H1 (cell line): ENCODE data around the gene C11orf54. TPM values are rescaled to one million over a fixed set of nuclear protein-coding genes. Genes with fewer than 3 reads are reported as not detected.

Experiments used
- CTCF ChIA-PET: fragments of 300-600 bp; sonication (Branson Sonifier 250); formaldehyde crosslinking; loops from one replicate; lab custom pipeline; 2021; ENCODE audit not compliant: partially characterized antibody; lab: Charles Lee
- POLR2A ChIA-PET: fragments of 300-600 bp; sonication (Branson Sonifier 250); formaldehyde crosslinking; loops from one replicate; lab custom pipeline; 2021; ENCODE audit warnings: inconsistent platforms; ENCODE audit not compliant: partially characterized antibody; lab: Charles Lee
- DNase-seq, 2 experiments: peaks; one replicate each; pipeline versions ENCODE4 v3.0.0 to v3.0.0-alpha.2; 2010 to 2022; ENCODE audit warnings: low spot score in 2 of 2, low read depth in 1 of 2, mixed read lengths in 1 of 2
- FAIRE-seq: peaks from 2 replicates; lab custom pipeline; 2011; peaks lifted over from hg19 to GRCh38; lab: Jason Lieb, UNC
- H2AFZ ChIP-seq: 2 replicates; pipeline ENCODE4 v1.8.1; 2012; ENCODE audit warnings: low read length, inconsistent platforms
- H2AK5ac ChIP-seq: 2 replicates; pipeline ENCODE4 v1.6.1; 2013; ENCODE audit warnings: low read depth, low read length
- H2BK120ac ChIP-seq: replicated peaks from 2 replicates; pipeline ENCODE3; 2013; ENCODE audit warnings: low read depth, low read length, inconsistent platforms
- H2BK12ac ChIP-seq: 2 replicates; pipeline ENCODE4 v1.6.1; 2013; ENCODE audit warnings: low read depth, low read length
- H2BK15ac ChIP-seq: 2 replicates; pipeline ENCODE4 v1.6.1; 2013; ENCODE audit warnings: low read length
- H2BK20ac ChIP-seq: 2 replicates; pipeline ENCODE4 v1.6.1; 2013; ENCODE audit warnings: low read length
- H2BK5ac ChIP-seq: 2 replicates; pipeline ENCODE4 v1.6.1; 2013; ENCODE audit warnings: low read depth, low read length
- H3K14ac ChIP-seq: 2 replicates; pipeline ENCODE4 v1.6.1; 2013; ENCODE audit warnings: inconsistent platforms; ENCODE audit not compliant: insufficient read length
- H3K18ac ChIP-seq: 2 replicates; pipeline ENCODE4 v1.6.1; 2013; ENCODE audit warnings: low read length; ENCODE audit errors: extremely low read depth
- H3K23ac ChIP-seq: 2 replicates; pipeline ENCODE4 v1.6.1; 2013; ENCODE audit warnings: inconsistent platforms; ENCODE audit not compliant: insufficient read length
- H3K23me2 ChIP-seq: 2 replicates; pipeline ENCODE4 v1.6.1; 2013; ENCODE audit warnings: low read depth, low read length
- H3K27ac ChIP-seq: 2 replicates; pipeline ENCODE4 v1.6.1; 2011; ENCODE audit warnings: low read depth, low read length, inconsistent platforms
- H3K27me3 ChIP-seq, 4 experiments: replicated peaks in 1 of 4; 1 replicate in 1 of 4; 2 replicates in 3 of 4; pipeline versions ENCODE4 v1.6.1 to v1.8.1; 2011 to 2013; ENCODE audit warnings: low read length in 3 of 4, mild to moderate bottlenecking in 3 of 4, inconsistent platforms in 2 of 4, mixed read lengths in 2 of 4, moderate library complexity in 1 of 4; ENCODE audit not compliant: control insufficient read depth in 3 of 4, insufficient read depth in 3 of 4; ENCODE audit errors: extremely low read depth in 1 of 4
- H3K36me3 ChIP-seq, 4 experiments: 2 replicates each; pipeline versions ENCODE4 v1.6.1 to v1.8.1; 2011 to 2013; ENCODE audit warnings: mild to moderate bottlenecking in 4 of 4, low read length in 3 of 4, moderate library complexity in 2 of 4, control low read depth in 1 of 4, inconsistent platforms in 1 of 4; ENCODE audit not compliant: insufficient read depth in 4 of 4, control insufficient read depth in 2 of 4
- H3K4ac ChIP-seq: replicated peaks from 2 replicates; pipeline ENCODE3; 2013; ENCODE audit warnings: low read length, low read depth, mixed read lengths, inconsistent platforms; ENCODE audit not compliant: insufficient read length
- H3K4me1 ChIP-seq, 4 experiments: replicated peaks in 1 of 4; 1 replicate in 1 of 4; 2 replicates in 3 of 4; pipeline versions ENCODE4 v1.6.1 to v1.8.1; 2011 to 2013; ENCODE audit warnings: low read length in 3 of 4, inconsistent platforms in 2 of 4, mixed read lengths in 1 of 4; ENCODE audit not compliant: insufficient read depth in 4 of 4, control insufficient read depth in 3 of 4
- H3K4me2 ChIP-seq, 2 experiments: 2 replicates each; pipeline versions ENCODE4 v1.6.1 to v1.8.1; 2011 to 2013; ENCODE audit warnings: low read depth in 2 of 2, low read length in 2 of 2, control low read depth in 1 of 2, inconsistent platforms in 1 of 2, mild to moderate bottlenecking in 1 of 2; ENCODE audit not compliant: insufficient read depth in 1 of 2
- H3K4me3 ChIP-seq, 4 experiments: fragments of 200-600, 300-600 bp in 1 of 4; sonication (generic), shearing (Covaris generic), sonication (Bioruptor Twin) in 1 of 4; 2 replicates each; pipeline versions ENCODE4 v1.5.1 to v1.8.1; 2011 to 2016; ENCODE audit warnings: low read length in 4 of 4, low read depth in 3 of 4, control low read depth in 2 of 4, inconsistent platforms in 2 of 4, mild to moderate bottlenecking in 2 of 4, mixed read lengths in 1 of 4, moderate library complexity in 1 of 4; ENCODE audit not compliant: insufficient read depth in 2 of 4; ENCODE audit errors: extremely low read depth in 1 of 4
- H3K56ac ChIP-seq: replicated peaks from 2 replicates; pipeline ENCODE3; 2013; ENCODE audit warnings: low read depth, mild to moderate bottlenecking, mixed read lengths, low read length, inconsistent platforms; ENCODE audit not compliant: insufficient read length
- H3K79me1 ChIP-seq: 2 replicates; pipeline ENCODE4 v1.6.1; 2013; ENCODE audit warnings: low read depth, low read length, control low read depth
- H3K79me2 ChIP-seq, 2 experiments: 2 replicates each; pipeline versions ENCODE4 v1.6.1 to v1.8.1; 2012 to 2013; ENCODE audit warnings: low read length in 2 of 2, mild to moderate bottlenecking in 2 of 2, inconsistent platforms in 1 of 2; ENCODE audit not compliant: insufficient read depth in 2 of 2, control insufficient read depth in 1 of 2
- H3K9ac ChIP-seq, 4 experiments: replicated peaks in 1 of 4; 1 replicate in 1 of 4; 2 replicates in 3 of 4; pipeline versions ENCODE4 v1.6.1 to v1.8.1; 2011 to 2013; ENCODE audit warnings: low read depth in 3 of 4, low read length in 3 of 4, control low read depth in 2 of 4, mild to moderate bottlenecking in 2 of 4, moderate library complexity in 2 of 4, inconsistent platforms in 1 of 4; ENCODE audit errors: extremely low read depth in 1 of 4
- H3K9me3 ChIP-seq, 2 experiments: 2 replicates each; pipeline versions ENCODE4 v1.6.1 to v1.8.1; 2012 to 2013; ENCODE audit warnings: mild to moderate bottlenecking in 2 of 2, moderate library complexity in 2 of 2, control low read depth in 1 of 2, inconsistent platforms in 1 of 2, low read depth in 1 of 2, low read length in 1 of 2, mixed read lengths in 1 of 2; ENCODE audit not compliant: insufficient read depth in 2 of 2
- H4K20me1 ChIP-seq, 2 experiments: replicated peaks in 1 of 2; 2 replicates each; pipeline versions ENCODE3 to v1.8.1; 2011 to 2013; ENCODE audit warnings: inconsistent platforms in 2 of 2, low read length in 2 of 2, mild to moderate bottlenecking in 1 of 2; ENCODE audit not compliant: insufficient read depth in 2 of 2, control insufficient read depth in 1 of 2
- H4K5ac ChIP-seq: 2 replicates; pipeline ENCODE4 v1.6.1; 2013; ENCODE audit warnings: low read length, low read depth, mixed read lengths, inconsistent platforms; ENCODE audit not compliant: insufficient read length
- H4K8ac ChIP-seq: 2 replicates; pipeline ENCODE4 v1.8.0; 2013; ENCODE audit warnings: mild to moderate bottlenecking, moderate library complexity, low read length, inconsistent platforms; ENCODE audit not compliant: insufficient read depth; ENCODE audit errors: extremely low read depth
- H4K91ac ChIP-seq: replicated peaks from 2 replicates; pipeline ENCODE3; 2013; ENCODE audit warnings: low read length, mixed read lengths, inconsistent platforms; ENCODE audit not compliant: insufficient read length
- CEBPB ChIP-seq: IDR thresholded peaks from 2 replicates; pipeline ENCODE4 v1.6.1; 2012; ENCODE audit warnings: low read depth, low read length
- E2F6 ChIP-seq: IDR thresholded peaks from 2 replicates; pipeline ENCODE4 v1.6.1; 2012; ENCODE audit warnings: inconsistent platforms
- KDM5A ChIP-seq: fragments of 200-600 bp; IDR thresholded peaks from 2 replicates; pipeline ENCODE4 v1.7.1; 2012; ENCODE audit warnings: mild to moderate bottlenecking, low read length, inconsistent platforms, mixed read lengths
- MAFK ChIP-seq: IDR thresholded peaks from 2 replicates; pipeline ENCODE4 v1.6.1; 2012; ENCODE audit warnings: low read depth, mild to moderate bottlenecking, improper control_type of control experiment, low read length
- MAX ChIP-seq: IDR thresholded peaks from 2 replicates; pipeline ENCODE4 v1.6.1; 2012; ENCODE audit warnings: inconsistent platforms
- PHF8 ChIP-seq: fragments of 200-600 bp; sonication (generic); conservative IDR thresholded peaks from 2 replicates; pipeline ENCODE4 v1.7.1; 2012; ENCODE audit warnings: low read depth, mild to moderate bottlenecking, inconsistent platforms, low read length, moderate library complexity
- POLR2AphosphoS5 ChIP-seq: IDR thresholded peaks from 2 replicates; pipeline ENCODE4 v1.6.1; 2011; ENCODE audit warnings: low read depth, low read length
- POU5F1 ChIP-seq: IDR thresholded peaks from 2 replicates; pipeline ENCODE4 v1.6.1; 2011; ENCODE audit warnings: low read depth, mild to moderate bottlenecking, low read length, moderate library complexity
- SAP30 ChIP-seq: fragments of 300-600 bp; sonication (generic); IDR thresholded peaks from 2 replicates; pipeline ENCODE4 v1.7.1; 2012; ENCODE audit warnings: low read length, moderate library complexity, mild to moderate bottlenecking, inconsistent platforms; ENCODE audit not compliant: insufficient read depth, insufficient replicate concordance
- SIX5 ChIP-seq: IDR thresholded peaks from 2 replicates; pipeline ENCODE4 v1.6.1; 2011; ENCODE audit warnings: mild to moderate bottlenecking, low read depth, low read length
- SP1 ChIP-seq: IDR thresholded peaks from 2 replicates; pipeline ENCODE4 v1.6.1; 2011; ENCODE audit warnings: low read depth, low read length
- TCF12 ChIP-seq: IDR thresholded peaks from 2 replicates; pipeline ENCODE4 v1.6.1; 2011; ENCODE audit warnings: low read depth, mild to moderate bottlenecking, low read length
- ZNF274 ChIP-seq: IDR thresholded peaks from 2 replicates; pipeline ENCODE4 v1.7.0; 2012; ENCODE audit warnings: low read length, borderline replicate concordance; ENCODE audit errors: extremely low read depth
- WGBS, 2 experiments: shearing (Covaris generic) in 1 of 2; methylation state at CpG; one replicate each; pipeline versions ENCODE4 v1.1.6 to v1.1.7; 2013 to 2015; ENCODE audit warnings: low lambda C conversion rate in 2 of 2, mixed read lengths in 2 of 2, inconsistent platforms in 1 of 2, low coverage in 1 of 2, missing lambda C conversion rate in 1 of 2; ENCODE audit not compliant: insufficient replicate concordance in 2 of 2, insufficient coverage in 1 of 2, insufficient read length in 1 of 2; ENCODE audit errors: extremely low coverage in 1 of 2, missing lambda C conversion rate in 1 of 2; 5-methylcytosine and 5-hydroxymethylcytosine counted together
- polyA plus RNA-seq, 7 experiments: library from polyadenylated mRNA; depleted of rRNA in 3 of 7; stranded (reverse) in 5 of 7; unstranded in 2 of 7; fragments of >200 nt in 5 of 7; fragments of 200-250 nt in 2 of 7; gene quantifications; 1 replicate in 5 of 7; 2 replicates in 1 of 7; 4 replicates in 1 of 7; pipeline versions ENCODE4 v1.2.1 to v1.2.3, GENCODE V29; 2011 to 2013; ENCODE audit warnings: missing spikeins in 2 of 7, mixed read lengths in 2 of 7
- total RNA-seq: library from RNA; stranded (reverse); fragmentation: NEBNext Ultra II Directional; extraction: Animal tissue kit (Norgen Biotek cat#: 25700); gene quantifications from 2 replicates; pipeline ENCODE4 v1.2.1, GENCODE V29; 2021

Gene C11orf54
- total and polyA plus RNA-seq, 2 of the 8 experiments (the other 6 are each of a cell fraction or from before 2014, with no cell fraction given) = 14.7 to 24.5 TPM

GRCh38 chr11:93740730-93741093 is 760 bp upstream of the C11orf54 start:
- Histone ChIP-seq H2BK120ac (no peak overlapping the region), H2BK20ac (no peak overlapping the region), H2BK12ac (no peak overlapping the region), H3K27me3 (no peaks in the 10 kb centered on the region), H3K4me3 (peak overlapping the region; percentile 91 to 100 (median 98)), H3K56ac (peak overlapping the region; percentile 81), H3K23me2 (no peaks in the 10 kb centered on the region; the same call in 1 of the 2 replicates), H3K36me3 (peaks cover 18 to 51% (median 40%) of the 10 kb centered on the region in 4 experiments), H4K8ac (peak overlapping the region; percentile 95; the same call in 1 of the 2 replicates), H3K27ac (peak overlapping the region; percentile 93), H3K18ac (peak overlapping the region; percentile 89), H4K5ac (peak overlapping the region; percentile 90), H3K9ac (peak overlapping the region; percentile 85 to 100 (median 97)), H3K79me2 (peaks cover 18 to 79% of the 10 kb centered on the region in 2 experiments), H3K4ac (no peak overlapping the region), H3K79me1 (no peaks in the 10 kb centered on the region; the same call in 1 of the 2 replicates), H3K23ac (no peak overlapping the region), H4K20me1 (peaks cover 6 to 8% of the 10 kb centered on the region in 2 experiments), H2AFZ (no peak overlapping the region), H3K14ac (no peak overlapping the region), H2BK15ac (no peak overlapping the region), H4K91ac (peak overlapping the region; percentile 48), H3K9me3 (no peaks in the 10 kb centered on the region), H2BK5ac (peak overlapping the region; percentile 90), H2AK5ac (peak overlapping the region; percentile 98; the same call in 1 of the 2 replicates), H3K4me2 (peak overlapping the region; percentile 69 to 96), H3K4me1 (peaks cover 3 to 9% (median 6%) of the 10 kb centered on the region in 4 experiments; a peak in 6 of 7 replicates)
- no peak for DNase-seq
- no peak for FAIRE-seq
- WGBS, 2 experiments = 1% methylated on average over 20 of the region's 20 CpGs; no CpG with 5 or more reads in 1 of the 2 experiments
- CTCF ChIA-PET = interaction anchor here (0.6 to 1.5 kb wide), 4 partner anchors 9 to 676 kb away, joined by 3 to 5 read pairs (median 4); no protein-coding TSS in a partner anchor
- POLR2A ChIA-PET = interaction anchor here (0.6 to 16.4 kb wide), 30 partner anchors 11 to 931 kb away, joined by 3 to 495 read pairs (median 6); partner anchors contain the start of genes CEP295, MED17 and SLC36A4
- TF ChIP-seq PHF8 (no peak), ZNF274 (no peak), SP1 (no peak), POLR2AphosphoS5 (no peak), MAX (peak; percentile 63), TCF12 (no peak), CEBPB (no peak), POU5F1 (no peak), MAFK (no peak), SAP30 (peak; percentile 80), E2F6 (no peak), SIX5 (no peak), KDM5A (no peak)
